Measurements from ENCODE around the gene TMEM176B.
A peak's percentile ranks its signal among the peaks of the same experiment; 100 is the strongest.

Gene TMEM176B

GRCh38 chr7:150799741-150800580 is at the start of gene TMEM176B:
Gene TMEM176B, minus strand, starts transcription at chr7:150800364. Its CDS starts 3,795 bp downstream, at chr7:150796569.
- TF ChIP-seq, protein P1, sequence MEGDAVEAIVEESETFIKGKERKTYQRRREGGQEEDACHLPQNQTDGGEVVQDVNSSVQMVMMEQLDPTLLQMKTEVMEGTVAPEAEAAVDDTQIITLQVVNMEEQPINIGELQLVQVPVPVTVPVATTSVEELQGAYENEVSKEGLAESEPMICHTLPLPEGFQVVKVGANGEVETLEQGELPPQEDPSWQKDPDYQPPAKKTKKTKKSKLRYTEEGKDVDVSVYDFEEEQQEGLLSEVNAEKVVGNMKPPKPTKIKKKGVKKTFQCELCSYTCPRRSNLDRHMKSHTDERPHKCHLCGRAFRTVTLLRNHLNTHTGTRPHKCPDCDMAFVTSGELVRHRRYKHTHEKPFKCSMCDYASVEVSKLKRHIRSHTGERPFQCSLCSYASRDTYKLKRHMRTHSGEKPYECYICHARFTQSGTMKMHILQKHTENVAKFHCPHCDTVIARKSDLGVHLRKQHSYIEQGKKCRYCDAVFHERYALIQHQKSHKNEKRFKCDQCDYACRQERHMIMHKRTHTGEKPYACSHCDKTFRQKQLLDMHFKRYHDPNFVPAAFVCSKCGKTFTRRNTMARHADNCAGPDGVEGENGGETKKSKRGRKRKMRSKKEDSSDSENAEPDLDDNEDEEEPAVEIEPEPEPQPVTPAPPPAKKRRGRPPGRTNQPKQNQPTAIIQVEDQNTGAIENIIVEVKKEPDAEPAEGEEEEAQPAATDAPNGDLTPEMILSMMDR (IDR thresholded peaks at IDR 0.05; ENCODE audit: extremely low read depth, insufficient read depth, missing control alignments) = no peak
- in situ Hi-C loops (cut with MboI; ENCODE audit: low pct_unique_long_range_greater_than_20kb, low sequenced_read_pairs, unreplicated experiment) = no loop called here
- peak; percentile 49 for DNase-seq (ENCODE audit: low spot score)

DNA sequence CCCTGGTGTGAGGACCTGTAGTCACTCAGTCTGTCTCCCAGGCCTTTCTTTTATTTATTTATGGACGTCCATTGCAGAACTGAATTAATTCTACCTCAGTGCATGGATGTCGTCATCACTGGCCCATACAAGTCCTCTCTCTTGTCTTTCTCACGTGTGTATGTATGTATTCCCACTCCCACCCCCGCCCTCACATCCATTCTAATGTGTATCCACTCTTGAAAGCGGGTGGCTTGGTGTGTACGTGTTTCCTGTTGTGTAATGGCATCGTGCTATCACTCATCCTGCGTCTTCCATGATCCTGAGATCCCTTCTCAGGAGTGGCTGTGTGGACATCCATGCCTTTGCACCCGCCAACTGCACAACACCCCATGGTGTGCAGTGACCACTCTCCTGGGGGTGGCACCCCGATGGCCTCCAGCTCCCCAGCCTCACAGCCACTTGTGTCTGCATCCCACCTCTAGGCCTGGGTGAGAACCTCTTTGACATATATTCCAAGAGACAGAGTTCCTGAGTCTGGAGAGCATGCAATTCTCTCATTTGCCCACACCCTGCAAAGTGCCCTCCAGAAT is 49.1 kb upstream of the TMEM176B start:
- in situ Hi-C loops (cut with MboI; ENCODE audit: low pct_unique_long_range_greater_than_20kb, low sequenced_read_pairs, unreplicated experiment) = no loop called here
- TF ChIP-seq, protein P1 (IDR thresholded peaks at IDR 0.05; ENCODE audit: extremely low read depth, insufficient read depth, missing control alignments) = no peak
- DNase-seq (ENCODE audit: low spot score) = no peak

DNA sequence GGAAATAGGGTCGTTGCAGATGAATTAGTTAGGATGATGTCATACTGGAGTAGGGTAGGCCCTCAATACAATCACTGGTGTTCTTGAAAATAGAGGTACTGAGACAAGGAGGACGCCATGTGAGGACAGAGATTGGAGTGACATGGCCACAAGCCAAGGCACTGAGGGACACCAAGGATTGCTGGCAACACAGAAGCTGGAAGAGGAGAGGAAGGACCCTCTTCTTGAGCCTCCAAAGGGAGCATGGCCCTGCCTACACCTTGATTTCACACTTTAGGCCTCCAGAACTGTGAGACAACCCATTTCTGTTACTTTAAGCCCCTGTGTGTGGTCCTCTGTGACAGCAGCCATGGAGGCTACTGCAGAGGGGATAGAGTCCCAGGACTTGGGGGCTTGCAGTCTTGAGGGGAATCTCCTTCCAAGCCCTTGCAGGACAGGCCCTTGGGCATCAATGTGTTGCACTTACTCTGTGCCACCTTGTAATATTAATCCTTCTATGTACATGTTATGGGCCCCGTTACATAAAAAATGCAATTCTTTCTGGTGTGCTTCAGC is 48.5 kb upstream of the TMEM176B start:
- TF ChIP-seq, protein P1 (IDR thresholded peaks at IDR 0.05; ENCODE audit: extremely low read depth, insufficient read depth, missing control alignments) = no peak
- no peak for DNase-seq (ENCODE audit: low spot score)
- in situ Hi-C loops (cut with MboI; ENCODE audit: low pct_unique_long_range_greater_than_20kb, low sequenced_read_pairs, unreplicated experiment) = no loop called here

DNA sequence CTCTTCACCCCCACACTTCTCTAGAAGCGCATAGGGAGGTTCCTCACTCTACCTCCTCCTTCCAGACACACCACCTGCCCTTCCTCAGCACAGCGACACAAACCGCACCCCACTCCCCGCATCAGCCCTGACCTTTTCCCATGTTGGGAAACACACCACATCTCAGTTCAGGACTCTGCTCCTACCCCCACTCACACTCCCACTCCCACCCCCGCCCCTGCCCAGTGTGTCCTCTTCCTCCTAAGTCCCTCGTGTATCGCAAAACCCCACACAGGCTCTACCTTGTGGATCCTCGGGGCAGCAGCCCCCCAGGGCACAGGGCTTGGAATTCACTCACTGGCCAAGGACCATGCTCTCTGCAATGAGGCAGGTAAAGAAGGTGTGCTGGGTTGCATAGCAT is 47.9 kb upstream of the TMEM176B start:
- in situ Hi-C loops (cut with MboI; ENCODE audit: low pct_unique_long_range_greater_than_20kb, low sequenced_read_pairs, unreplicated experiment) = no loop called here
- TF ChIP-seq, protein P1 (IDR thresholded peaks at IDR 0.05; ENCODE audit: extremely low read depth, insufficient read depth, missing control alignments) = no peak
- DNase-seq (ENCODE audit: low spot score) = no peak

DNA sequence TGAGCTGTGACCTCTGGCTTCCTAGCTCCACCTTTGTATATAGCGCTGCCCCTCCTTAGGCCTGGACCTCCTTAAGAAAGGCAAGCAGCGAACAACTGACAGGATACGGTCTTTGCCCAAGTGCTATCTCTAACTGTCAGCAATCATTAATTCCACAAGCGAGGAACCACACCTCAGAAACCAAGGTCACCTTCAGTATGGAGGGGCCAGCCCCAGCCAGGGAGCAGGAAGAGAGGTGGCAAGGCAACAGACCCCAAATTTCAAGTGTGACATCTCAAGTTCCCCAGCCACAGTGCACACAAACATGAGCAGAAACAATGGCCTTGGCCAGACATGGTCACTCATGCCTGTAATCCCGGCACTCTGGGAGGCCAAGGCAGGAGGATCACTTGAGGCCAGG is 47.4 kb upstream of the TMEM176B start:
- DNase-seq (ENCODE audit: low spot score) = no peak
- in situ Hi-C loops (cut with MboI; ENCODE audit: low pct_unique_long_range_greater_than_20kb, low sequenced_read_pairs, unreplicated experiment) = no loop called here
- TF ChIP-seq, protein P1 (IDR thresholded peaks at IDR 0.05; ENCODE audit: extremely low read depth, insufficient read depth, missing control alignments) = no peak

DNA sequence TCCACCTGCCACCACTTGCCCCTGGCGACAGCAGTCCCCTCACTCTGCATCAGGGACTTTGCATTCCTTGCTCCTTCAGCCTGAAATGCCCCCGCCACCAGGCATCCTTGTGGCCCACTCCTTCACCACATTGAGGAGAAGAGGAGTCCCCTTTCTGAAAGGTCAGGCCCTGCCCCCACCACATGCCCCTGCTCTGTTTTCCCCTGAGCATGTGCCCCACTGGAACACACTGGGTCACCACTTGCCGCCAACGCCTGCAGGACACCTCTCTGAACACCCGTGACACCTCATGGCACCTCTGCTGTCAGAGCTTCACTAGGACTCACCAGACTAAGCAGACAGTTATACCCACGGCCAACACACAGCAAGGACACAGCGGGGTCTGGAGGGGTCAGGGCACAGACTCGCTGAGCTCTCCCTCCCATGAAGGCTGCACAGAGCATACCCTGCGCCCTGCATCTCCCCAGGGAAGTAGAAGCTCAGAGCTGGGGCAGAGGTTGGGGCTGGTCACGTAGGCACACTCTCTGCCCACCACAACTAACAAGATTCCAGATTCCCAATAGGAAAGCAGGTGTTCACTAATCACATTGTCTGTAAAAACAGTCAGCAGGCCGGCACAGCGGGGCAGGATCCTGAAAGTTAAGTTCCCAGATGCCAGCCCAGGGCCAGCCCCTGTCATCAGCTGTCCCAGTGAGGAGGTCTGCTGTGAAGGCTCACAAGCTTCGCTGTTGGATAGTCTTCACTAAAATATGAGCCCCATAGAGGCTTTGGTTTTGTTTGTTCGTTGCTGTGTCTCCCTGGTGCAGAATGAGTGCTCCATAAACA is 46.3 kb upstream of the TMEM176B start:
- in situ Hi-C loops (cut with MboI; ENCODE audit: low pct_unique_long_range_greater_than_20kb, low sequenced_read_pairs, unreplicated experiment) = no loop called here
- no peak for DNase-seq (ENCODE audit: low spot score)
- TF ChIP-seq, protein P1 (IDR thresholded peaks at IDR 0.05; ENCODE audit: extremely low read depth, insufficient read depth, missing control alignments) = no peak
